Pulmonary artery endothelial cell (primary cell): ENCODE results near the gene RAB3B. TPM values are rescaled to one million over a fixed set of nuclear protein-coding genes. Genes with fewer than 3 reads are reported as not detected.
A peak's percentile ranks its signal among the peaks of the same experiment; 100 is the strongest.

Source experiments
- DNase-seq: peaks from one replicate; pipeline ENCODE4 v3.0.0-alpha.2; 2011; ENCODE audit warnings: low read depth, low spot score
- total RNA-seq: library from RNA; depleted of rRNA; stranded (reverse); fragments of >200 nt; gene quantifications from 2 replicates; pipeline ENCODE4 v1.2.3, GENCODE V29; 2014

Gene RAB3B
- total RNA-seq, 1 donor from 2014 or later: 23.3 TPM

- no peak for DNase-seq
Observed at GRCh38 chr1:51957618-51958017, 32.9 kb downstream of the RAB3B start.

GRCh38 chr1:51956528-51957509, 33.7 kb downstream of the RAB3B start:
- DNase-seq: no peak

GRCh38 chr1:51955797-51956527, 34.5 kb downstream of the RAB3B start:
- DNase-seq: no peak

- DNase-seq: no peak
Observed at GRCh38 chr1:51954783-51955182, 35.7 kb downstream of the RAB3B start.

- no peak for DNase-seq
Observed at GRCh38 chr1:51953079-51953478, 37.4 kb downstream of the RAB3B start.

- no peak for DNase-seq
Observed at GRCh38 chr1:51952638-51953037, 37.9 kb downstream of the RAB3B start.

- DNase-seq: no peak
Observed at GRCh38 chr1:51950701-51951100, 39.8 kb downstream of the RAB3B start.

GRCh38 chr1:51949014-51949702, 41.3 kb downstream of the RAB3B start:
- DNase-seq: no peak

GRCh38 chr1:51948491-51948915, 42.0 kb downstream of the RAB3B start:
- no peak for DNase-seq

GRCh38 chr1:51946300-51946699, 44.2 kb downstream of the RAB3B start:
- DNase-seq: no peak

GRCh38 chr1:51945591-51945990, 44.9 kb downstream of the RAB3B start:
- peak; percentile 84 for DNase-seq

GRCh38 chr1:51942281-51942680, 48.2 kb downstream of the RAB3B start:
- DNase-seq: no peak

GRCh38 chr1:51941528-51941927, 49.0 kb downstream of the RAB3B start:
- no peak for DNase-seq

- no peak for DNase-seq
Observed at GRCh38 chr1:51937112-51937511, 53.4 kb downstream of the RAB3B start.

- DNase-seq: no peak
Observed at GRCh38 chr1:51936531-51936930, 54.0 kb downstream of the RAB3B start.

GRCh38 chr1:51933344-51933743, 57.2 kb downstream of the RAB3B start:
- no peak for DNase-seq

- DNase-seq: no peak
Observed at GRCh38 chr1:51930329-51930728, 60.2 kb downstream of the RAB3B start.

GRCh38 chr1:51928896-51929295, 61.6 kb downstream of the RAB3B start:
- DNase-seq: no peak

GRCh38 chr1:51927029-51927428, 63.5 kb downstream of the RAB3B start:
- no peak for DNase-seq

- peak; percentile 24 for DNase-seq
Observed at GRCh38 chr1:51926171-51926812, 64.2 kb downstream of the RAB3B start.

- no peak for DNase-seq
Observed at GRCh38 chr1:51924455-51924854, 66.0 kb downstream of the RAB3B start.
